ENCODE data around the gene NDUFA6.

Gene NDUFA6

GRCh38 chr22:42062506-42063170 lies 27.9 kb downstream of the NDUFA6 start:
- H3K36me3 ChIP-seq (ENCODE audit: control insufficient read depth, insufficient read depth, low read length): peaks cover 45% of the 10 kb centered on the region
- no peak overlapping the region for H3K4me3 ChIP-seq (replicated peaks; ENCODE audit: low read depth, low read length)
- no peak for TF ChIP-seq CTCF (IDR thresholded peaks at IDR 0.05; ENCODE audit: insufficient read depth, low read length, poor library complexity, severe bottlenecking)
- H3K27me3 ChIP-seq (replicated peaks; ENCODE audit: control insufficient read depth, insufficient read depth, low read length): no peaks in the 10 kb centered on the region
- no peak for DNase-seq (ENCODE audit: extremely low read depth, insufficient read length)

GRCh38 chr22:42061041-42061440 lies 29.5 kb downstream of the NDUFA6 start:
- DNase-seq (ENCODE audit: extremely low read depth, insufficient read length): no peak
- H3K36me3 ChIP-seq (ENCODE audit: control insufficient read depth, insufficient read depth, low read length): peaks cover 40% of the 10 kb centered on the region
- TF ChIP-seq CTCF (IDR thresholded peaks at IDR 0.05; ENCODE audit: insufficient read depth, low read length, poor library complexity, severe bottlenecking): no peak
- no peaks in the 10 kb centered on the region for H3K27me3 ChIP-seq (replicated peaks; ENCODE audit: control insufficient read depth, insufficient read depth, low read length)
- H3K4me3 ChIP-seq (replicated peaks; ENCODE audit: low read depth, low read length): no peak overlapping the region

GRCh38 chr22:42060489-42060888 lies 30.1 kb downstream of the NDUFA6 start:
- no peak for DNase-seq (ENCODE audit: extremely low read depth, insufficient read length)
- Histone ChIP-seq H3K27me3 (replicated peaks; ENCODE audit: control insufficient read depth, insufficient read depth, low read length) (no peaks in the 10 kb centered on the region), H3K36me3 (ENCODE audit: control insufficient read depth, insufficient read depth, low read length) (peaks cover 35% of the 10 kb centered on the region), H3K4me3 (replicated peaks; ENCODE audit: low read depth, low read length) (no peak overlapping the region)
- no peak for TF ChIP-seq CTCF (IDR thresholded peaks at IDR 0.05; ENCODE audit: insufficient read depth, low read length, poor library complexity, severe bottlenecking)

- TF ChIP-seq CTCF (IDR thresholded peaks at IDR 0.05; ENCODE audit: insufficient read depth, low read length, poor library complexity, severe bottlenecking): no peak
- H3K27me3 ChIP-seq (replicated peaks; ENCODE audit: control insufficient read depth, insufficient read depth, low read length): no peaks in the 10 kb centered on the region
- H3K4me3 ChIP-seq (replicated peaks; ENCODE audit: low read depth, low read length): no peak overlapping the region
- H3K36me3 ChIP-seq (ENCODE audit: control insufficient read depth, insufficient read depth, low read length): peaks cover 24% of the 10 kb centered on the region
- no peak for DNase-seq (ENCODE audit: extremely low read depth, insufficient read length)
These were observed 33.6 kb downstream of the NDUFA6 start for GRCh38 chr22:42056757-42057511.

- H3K27me3 ChIP-seq (replicated peaks; ENCODE audit: control insufficient read depth, insufficient read depth, low read length): no peaks in the 10 kb centered on the region
- H3K4me3 ChIP-seq (replicated peaks; ENCODE audit: low read depth, low read length): no peak overlapping the region
- no peak for DNase-seq (ENCODE audit: extremely low read depth, insufficient read length)
- TF ChIP-seq CTCF (IDR thresholded peaks at IDR 0.05; ENCODE audit: insufficient read depth, low read length, poor library complexity, severe bottlenecking): no peak
- no peaks in the 10 kb centered on the region for H3K36me3 ChIP-seq (ENCODE audit: control insufficient read depth, insufficient read depth, low read length)
These were observed 37.8 kb downstream of the NDUFA6 start for GRCh38 chr22:42052765-42053164.

Data from GM06990 (cell line).